Spinal cord (tissue), 10 donors: ENCODE data around the gene PLXNA4. TPM values are rescaled to one million over a fixed set of nuclear protein-coding genes. Genes with fewer than 3 reads are reported as not detected.

Source experiments
- DNase-seq, 6 donors: peaks; one replicate each; pipeline versions ENCODE4 v3.0.0 to v3.0.0-alpha.2; 2013 to 2015; ENCODE audit warnings: low spot score in 6 of 6, low read depth in 4 of 6
- H3K27ac ChIP-seq: one replicate; pipeline ENCODE4 v1.5.1; 2013; ENCODE audit warnings: low read depth, low read length, control low read depth
- H3K27me3 ChIP-seq: one replicate; pipeline ENCODE4 v1.6.1; 2013; ENCODE audit warnings: low read length; ENCODE audit not compliant: control insufficient read depth, insufficient read depth
- H3K36me3 ChIP-seq: one replicate; pipeline ENCODE4 v1.6.1; 2013; ENCODE audit warnings: low read length; ENCODE audit not compliant: control insufficient read depth, insufficient read depth
- H3K4me1 ChIP-seq: one replicate; pipeline ENCODE4 v1.6.1; 2013; ENCODE audit warnings: low read length; ENCODE audit not compliant: control insufficient read depth, insufficient read depth
- H3K4me3 ChIP-seq: one replicate; pipeline ENCODE4 v1.5.1; 2013; ENCODE audit warnings: low read depth, low read length, control low read depth
- H3K9me3 ChIP-seq: one replicate; pipeline ENCODE4 v1.6.1; 2013; ENCODE audit warnings: low read length; ENCODE audit not compliant: control insufficient read depth, insufficient read depth
- WGBS: methylation state at CpG from one replicate; pipeline ENCODE4 v1.1.5; 2013; ENCODE audit warnings: missing lambda C conversion rate; ENCODE audit not compliant: insufficient coverage; 5-methylcytosine and 5-hydroxymethylcytosine counted together
- polyA plus RNA-seq, 2 donors: library from polyadenylated mRNA; unstranded; fragments of 120-200 nt; gene quantifications; one replicate each; pipeline ENCODE4 v1.2.1, GENCODE V29; 2013; ENCODE audit not compliant: insufficient read length in 2 of 2
- total RNA-seq, 2 donors: library from RNA; depleted of rRNA in 1 of 2; stranded (reverse); fragments of 120-200 nt in 1 of 2; fragments of >200 nt in 1 of 2; gene quantifications; one replicate each; pipeline versions ENCODE4 v1.2.3 to v1.2.4, GENCODE V29; 2013 to 2014
- donor health status: healthy.

Gene PLXNA4
- total and polyA plus RNA-seq, 4 donors = 13.8 to 29.7 (median 23.2) TPM

- Histone ChIP-seq H3K4me1 (peaks cover 5% of the 10 kb centered on the region), H3K9me3 (no peaks in the 10 kb centered on the region), H3K36me3 (no peaks in the 10 kb centered on the region), H3K27me3 (no peaks in the 10 kb centered on the region), H3K27ac (no peak overlapping the region), H3K4me3 (no peak overlapping the region)
- DNase-seq = no peak
- no CpG with 5 or more reads among the region's 2 CpGs for whole genome bisulfite sequencing
These were observed 199.3 kb downstream of the PLXNA4 start for GRCh38 chr7:132377015-132377414.

DNA sequence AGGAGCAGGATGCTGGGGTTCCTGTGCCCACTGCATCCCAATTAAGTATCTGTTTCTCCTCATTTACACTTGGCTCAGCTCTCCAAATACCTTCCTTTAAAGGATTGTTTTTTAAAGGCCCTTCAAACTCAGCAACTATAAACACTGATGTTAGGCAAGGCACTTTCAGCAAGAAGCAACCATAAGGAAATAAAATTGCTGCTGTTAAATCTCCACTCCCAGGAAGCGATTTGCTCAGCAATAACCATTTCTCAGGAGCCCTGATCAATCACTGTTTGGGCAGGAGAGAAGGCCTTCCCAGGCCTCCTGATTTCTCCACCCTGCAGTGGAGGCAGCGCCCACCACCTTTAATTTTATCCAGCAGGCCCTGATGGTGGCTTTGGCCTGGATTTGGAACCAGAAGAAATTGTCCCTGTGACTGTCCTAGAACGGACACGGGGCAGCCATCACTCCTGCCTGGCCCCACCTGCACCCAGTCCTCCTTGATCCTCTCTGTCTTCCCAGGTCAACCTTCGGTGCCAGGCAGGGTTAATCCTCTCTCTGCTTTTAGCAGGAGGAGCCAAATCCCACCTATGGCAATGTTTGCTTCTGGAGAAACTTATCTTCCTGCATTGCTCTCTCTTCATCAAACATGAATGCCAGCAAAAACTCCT is 199.8 kb downstream of the PLXNA4 start:
- 92% methylated on average over 5 of the region's 5 CpGs for WGBS
- Histone ChIP-seq H3K4me1 (no peaks in the 10 kb centered on the region), H3K36me3 (no peaks in the 10 kb centered on the region), H3K27me3 (no peaks in the 10 kb centered on the region), H3K4me3 (no peak overlapping the region), H3K27ac (no peak overlapping the region), H3K9me3 (no peaks in the 10 kb centered on the region)
- DNase-seq = peak in 1 of 6 donors; percentile 68

- WGBS = 57% methylated on average over 3 of the region's 4 CpGs
- DNase-seq = no peak
- no peaks in the 10 kb centered on the region for H3K27me3 ChIP-seq
These were observed 202.4 kb downstream of the PLXNA4 start for GRCh38 chr7:132373879-132374278.

GRCh38 chr7:132373041-132373440 is 203.2 kb downstream of the PLXNA4 start:
- Histone ChIP-seq H3K27ac (no peak overlapping the region), H3K36me3 (no peaks in the 10 kb centered on the region), H3K4me1 (peaks cover 13% of the 10 kb centered on the region), H3K4me3 (no peak overlapping the region), H3K27me3 (no peaks in the 10 kb centered on the region), H3K9me3 (no peaks in the 10 kb centered on the region)
- WGBS = 100% methylated on average over 1 of the region's 3 CpGs
- no peak for DNase-seq

More at GRCh38 chr7:132373879-132374278, 202.4 kb downstream of the PLXNA4 start:
- Histone ChIP-seq H3K36me3 (no peaks in the 10 kb centered on the region), H3K4me1 (peaks cover 5% of the 10 kb centered on the region), H3K27ac (no peak overlapping the region), H3K4me3 (no peak overlapping the region), H3K9me3 (no peaks in the 10 kb centered on the region)

- H3K36me3 ChIP-seq = no peaks in the 10 kb centered on the region
- H3K4me3 ChIP-seq = no peak overlapping the region
These were observed 204.3 kb downstream of the PLXNA4 start for GRCh38 chr7:132371948-132372347.

GRCh38 chr7:132368246-132368900 is 207.9 kb downstream of the PLXNA4 start:
- no peaks in the 10 kb centered on the region for H3K36me3 ChIP-seq
- no peaks in the 10 kb centered on the region for H3K27me3 ChIP-seq
- 83% methylated on average over 10 of the region's 11 CpGs for WGBS
- no peak for DNase-seq
- peaks cover 22% of the 10 kb centered on the region for H3K4me1 ChIP-seq
- no peak overlapping the region for H3K4me3 ChIP-seq
- H3K27ac ChIP-seq = no peak overlapping the region
- H3K9me3 ChIP-seq = no peaks in the 10 kb centered on the region

More at GRCh38 chr7:132371948-132372347, 204.3 kb downstream of the PLXNA4 start:
- Histone ChIP-seq H3K4me1 (peaks cover 13% of the 10 kb centered on the region), H3K27me3 (no peaks in the 10 kb centered on the region), H3K9me3 (no peaks in the 10 kb centered on the region), H3K27ac (no peak overlapping the region)
- WGBS = 79% methylated on average over 2 of the region's 3 CpGs
- no peak for DNase-seq

GRCh38 chr7:132367795-132368194 is 208.5 kb downstream of the PLXNA4 start:
- H3K36me3 ChIP-seq = no peaks in the 10 kb centered on the region
- no peaks in the 10 kb centered on the region for H3K9me3 ChIP-seq
- no peaks in the 10 kb centered on the region for H3K27me3 ChIP-seq
- peaks cover 22% of the 10 kb centered on the region for H3K4me1 ChIP-seq
- 78% methylated on average over 4 of the region's 9 CpGs for WGBS
- DNase-seq = no peak
- H3K4me3 ChIP-seq = no peak overlapping the region
- H3K27ac ChIP-seq = no peak overlapping the region

DNA sequence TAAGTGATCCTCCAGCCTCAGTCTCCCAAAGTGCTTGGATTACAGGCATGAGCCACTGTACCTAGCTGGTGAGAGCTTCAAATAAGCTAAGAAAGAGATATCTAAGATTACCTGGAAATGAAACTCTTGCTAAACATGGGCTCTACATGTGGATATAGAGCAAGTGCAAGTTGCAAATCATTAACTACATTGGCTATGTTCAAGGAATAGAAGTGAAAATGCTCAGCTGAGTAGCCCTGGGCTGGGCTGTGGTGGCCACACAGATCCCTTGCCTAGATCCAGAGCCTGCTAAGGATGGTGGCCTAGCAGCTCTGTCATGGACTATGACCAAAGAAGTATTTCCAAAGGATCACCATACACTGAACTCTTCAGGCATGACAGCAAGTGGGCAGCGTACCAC is 209.3 kb downstream of the PLXNA4 start:
- Histone ChIP-seq H3K9me3 (no peaks in the 10 kb centered on the region), H3K4me3 (no peak overlapping the region), H3K36me3 (no peaks in the 10 kb centered on the region), H3K27ac (no peak overlapping the region), H3K4me1 (peaks cover 22% of the 10 kb centered on the region), H3K27me3 (no peaks in the 10 kb centered on the region)
- no CpG with 5 or more reads among the region's 1 CpG for WGBS
- no peak for DNase-seq

- peaks cover 30% of the 10 kb centered on the region for H3K4me1 ChIP-seq
- H3K4me3 ChIP-seq = no peak overlapping the region
- no peaks in the 10 kb centered on the region for H3K9me3 ChIP-seq
- H3K27ac ChIP-seq = no peak overlapping the region
- no peaks in the 10 kb centered on the region for H3K36me3 ChIP-seq
- WGBS = 48% methylated on average over 5 of the region's 5 CpGs
- H3K27me3 ChIP-seq = no peaks in the 10 kb centered on the region
- DNase-seq = no peak
These were observed 212.0 kb downstream of the PLXNA4 start for GRCh38 chr7:132364226-132364625.

GRCh38 chr7:132362059-132362458 is 214.2 kb downstream of the PLXNA4 start:
- WGBS = no CpG with 5 or more reads among the region's 2 CpGs
- Histone ChIP-seq H3K4me3 (no peak overlapping the region), H3K9me3 (no peaks in the 10 kb centered on the region), H3K27me3 (no peaks in the 10 kb centered on the region), H3K4me1 (peaks cover 25% of the 10 kb centered on the region), H3K27ac (no peak overlapping the region), H3K36me3 (no peaks in the 10 kb centered on the region)
- no peak for DNase-seq
